HEK293T (cell line): ENCODE results near the gene PRKCB.

Experiments used
- ELF4 ChIP-seq: fragments of 450-650 bp; IDR thresholded peaks from 2 replicates; pipeline ENCODE4 v1.6.1; 2017; ENCODE audit warnings: antibody characterized with exemption
- SUZ12 ChIP-seq: fragments of 450-650 bp; IDR thresholded peaks from 2 replicates; pipeline ENCODE4 v1.6.1; 2016; ENCODE audit warnings: mild to moderate bottlenecking

GRCh38 chr16:23947838-23948237 is 112.1 kb downstream of the PRKCB start:
- TF ChIP-seq ELF4 (no peak), SUZ12 (no peak)
